GM19099 (cell line): Measurements from ENCODE around the gene SLC5A7.

Source experiments
- POLR2A ChIP-seq: IDR thresholded peaks from 3 replicates; pipeline ENCODE4 v1.6.1; 2011; ENCODE audit warnings: low read depth; ENCODE audit not compliant: insufficient read length; ENCODE audit errors: extremely low read depth

The SLC5A7 gene

DNA sequence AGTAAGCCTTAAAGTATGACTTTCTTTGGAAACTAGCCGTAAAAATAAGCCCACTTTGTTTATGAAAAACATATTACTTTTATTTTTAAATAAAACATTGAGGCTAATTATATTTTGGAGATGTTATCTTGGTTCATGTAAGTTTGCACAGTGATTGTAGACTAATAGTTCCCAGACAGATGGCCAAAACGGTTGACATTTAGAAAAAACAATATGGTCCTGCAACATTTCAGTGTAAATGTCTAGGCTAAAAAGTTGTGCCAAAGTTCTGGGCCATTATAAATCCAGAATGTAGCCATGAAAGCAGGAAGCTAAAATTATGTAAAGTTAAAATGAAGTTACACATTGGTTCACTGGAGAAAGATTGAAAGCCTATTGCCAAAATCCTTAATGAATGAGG lies 43.6 kb downstream of the SLC5A7 start:
- TF ChIP-seq POLR2A: no peak

DNA sequence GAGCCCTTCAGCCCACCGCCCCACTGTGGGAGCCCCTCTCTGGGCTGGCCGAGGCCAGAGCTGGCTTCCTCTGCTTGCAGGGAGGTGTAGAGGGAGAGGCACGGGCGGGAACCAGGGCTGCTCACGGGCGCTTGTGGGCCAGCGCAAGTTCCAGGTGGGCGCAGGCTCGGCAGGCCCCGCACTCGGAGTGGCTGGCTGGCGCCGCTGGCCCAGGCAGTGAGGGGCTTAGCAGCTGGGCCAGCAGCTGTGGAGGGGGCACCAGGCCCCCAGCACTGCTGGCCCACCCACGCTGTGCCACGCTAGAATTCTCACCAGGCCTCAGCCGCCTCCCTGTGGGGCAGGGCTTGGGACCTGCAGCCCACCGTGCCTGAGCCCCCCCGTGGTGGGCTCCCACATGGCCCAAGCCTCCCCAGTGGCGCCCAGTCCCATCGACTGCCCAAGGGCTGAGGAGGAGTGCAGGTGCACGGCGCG lies 45.2 kb downstream of the SLC5A7 start:
- TF ChIP-seq POLR2A: no peak

DNA sequence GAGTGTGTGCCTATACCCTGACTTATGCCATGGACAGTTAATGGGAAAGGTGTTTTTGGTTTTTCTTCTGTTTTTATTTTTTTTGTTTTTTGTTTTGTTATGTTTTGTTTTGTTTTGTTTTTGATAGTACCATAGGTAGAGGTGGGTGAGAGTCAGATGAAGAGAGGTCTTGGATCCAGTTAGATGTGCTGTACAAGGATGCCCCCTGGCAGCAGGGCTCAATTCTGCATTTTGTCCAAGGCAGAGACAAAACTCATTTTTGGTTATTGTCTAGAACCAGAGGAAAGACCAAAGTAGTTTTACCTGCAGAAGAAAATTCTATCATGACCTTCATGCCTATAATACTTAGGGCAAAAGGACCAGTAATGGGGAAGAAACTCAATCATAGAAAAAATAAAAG lies 48.5 kb downstream of the SLC5A7 start:
- no peak for TF ChIP-seq POLR2A

DNA sequence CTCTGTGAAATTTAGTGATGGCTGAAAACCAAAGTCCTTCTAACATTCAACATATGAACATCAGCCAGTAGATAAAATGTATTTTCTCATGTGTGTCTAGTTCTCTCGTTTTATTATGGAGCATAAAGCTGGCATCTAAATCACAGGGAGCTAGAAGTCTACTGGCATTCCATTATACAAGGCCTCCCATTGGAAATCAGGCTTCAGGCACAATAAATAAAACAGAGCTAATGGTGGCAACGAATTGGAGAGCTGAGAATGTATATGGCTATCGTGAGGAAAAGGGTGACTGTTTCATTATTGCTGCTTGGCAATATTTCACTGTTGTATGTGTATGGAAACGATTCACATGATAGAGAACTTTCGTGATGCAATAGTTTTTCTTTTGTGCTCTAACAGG lies 62.4 kb downstream of the SLC5A7 start:
- no peak for TF ChIP-seq POLR2A

DNA sequence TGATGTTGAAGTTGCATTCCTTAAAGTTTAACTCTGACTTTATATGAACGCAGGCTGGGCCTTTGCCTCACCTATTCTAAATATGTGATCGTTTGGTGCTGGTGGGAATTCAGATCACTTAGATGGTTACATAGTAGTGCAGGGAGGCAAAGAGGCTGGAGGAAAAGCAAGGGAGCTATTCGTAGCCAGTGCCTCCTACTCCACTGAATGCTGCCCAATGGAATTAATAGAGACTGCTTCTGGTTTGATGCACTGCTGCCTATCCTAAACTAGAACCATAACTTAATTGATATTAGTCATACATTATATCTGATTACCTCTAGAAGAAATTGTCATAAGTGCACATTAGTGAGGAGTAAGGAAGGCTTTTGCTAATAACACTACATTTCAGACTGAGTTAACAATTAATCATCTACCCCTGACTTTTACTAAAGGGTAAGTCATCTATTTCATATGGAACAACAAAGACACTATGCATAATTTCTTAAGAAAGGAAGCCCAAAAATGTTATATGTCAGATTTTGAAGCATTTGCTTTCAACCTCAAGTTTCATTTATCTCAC lies 72.3 kb downstream of the SLC5A7 start:
- TF ChIP-seq POLR2A: no peak

DNA sequence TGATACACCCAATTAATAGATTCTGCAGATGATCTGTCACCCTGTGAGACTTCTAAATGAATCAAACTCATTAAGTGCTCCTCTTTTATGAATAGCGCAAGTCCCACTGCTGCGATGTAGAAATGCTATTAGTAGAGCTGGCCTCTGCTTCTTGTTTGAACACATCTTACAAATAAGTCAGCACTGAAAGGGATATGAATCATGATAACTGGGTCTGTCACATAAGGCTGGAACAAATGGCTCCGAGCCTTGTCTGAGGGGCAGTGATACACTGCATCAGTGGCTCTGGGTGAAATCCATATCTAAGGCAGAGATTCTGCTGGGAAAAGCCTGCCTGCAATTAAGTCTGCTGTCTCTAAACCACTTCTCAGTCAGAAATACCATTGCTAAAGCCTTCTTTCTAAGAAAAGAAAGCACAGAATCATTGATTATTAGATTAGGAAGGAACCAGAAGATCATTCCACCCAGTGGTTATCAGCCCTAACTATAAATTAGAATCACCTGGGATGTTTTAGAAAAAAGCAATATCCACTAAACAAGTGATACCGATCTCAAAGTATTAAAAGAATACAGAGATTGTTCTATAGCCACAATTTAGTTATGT lies 75.2 kb downstream of the SLC5A7 start:
- TF ChIP-seq POLR2A: no peak
